GM15510 (cell line): Measurements from ENCODE around the gene EMC7.

Source experiments
- POLR2A ChIP-seq: IDR thresholded peaks from 3 replicates; pipeline ENCODE4 v1.6.1; 2011; ENCODE audit warnings: borderline replicate concordance; ENCODE audit not compliant: insufficient read length; ENCODE audit errors: extremely low read depth

Gene EMC7

DNA sequence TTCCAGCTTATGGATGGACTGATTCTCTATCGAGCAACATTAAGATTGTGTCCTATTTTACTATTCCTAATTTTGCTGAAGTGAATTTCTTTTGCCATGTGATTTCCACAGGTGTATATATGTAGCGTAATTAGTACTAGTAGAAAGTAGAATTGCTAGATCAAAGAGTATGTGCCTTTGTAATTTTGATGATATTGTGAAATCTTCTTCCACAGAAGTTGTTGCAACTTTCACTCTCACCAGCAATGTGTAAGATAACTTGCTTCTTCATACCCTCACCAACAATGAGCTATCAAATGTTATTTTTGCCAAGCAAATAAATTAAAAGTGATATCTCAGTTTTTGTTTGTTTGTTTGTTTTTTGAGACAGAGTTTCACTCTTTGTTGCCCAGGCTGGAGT, 5.7 kb upstream of the EMC7 start:
- TF ChIP-seq POLR2A: no peak

DNA sequence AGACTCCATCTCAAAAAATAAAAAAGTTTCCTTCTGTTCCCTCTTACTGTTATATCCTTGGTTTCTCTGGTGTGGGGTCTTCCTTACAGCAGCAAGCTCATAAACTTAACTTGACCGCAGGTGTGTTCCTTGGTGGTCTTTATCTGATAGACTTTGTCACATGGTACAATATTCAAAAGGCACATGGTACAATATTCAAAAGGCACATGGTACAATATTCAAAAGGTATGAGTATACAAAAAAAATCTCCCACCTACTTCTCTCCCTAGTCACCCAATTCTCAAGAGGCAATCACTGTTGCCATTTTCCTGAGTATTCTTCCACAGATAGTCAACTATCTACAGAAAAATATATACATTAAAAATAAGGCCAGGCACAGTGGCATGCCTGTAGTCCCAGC, 4.8 kb upstream of the EMC7 start:
- TF ChIP-seq POLR2A: no peak

GRCh38 chr15:34102175-34102925, 688 bp upstream of the EMC7 start:
- no peak for TF ChIP-seq POLR2A

GRCh38 chr15:34099914-34100313, 1.7 kb downstream of the EMC7 start:
- TF ChIP-seq POLR2A: no peak

GRCh38 chr15:34085746-34086145, 15.9 kb downstream of the EMC7 start:
- TF ChIP-seq POLR2A: no peak

DNA sequence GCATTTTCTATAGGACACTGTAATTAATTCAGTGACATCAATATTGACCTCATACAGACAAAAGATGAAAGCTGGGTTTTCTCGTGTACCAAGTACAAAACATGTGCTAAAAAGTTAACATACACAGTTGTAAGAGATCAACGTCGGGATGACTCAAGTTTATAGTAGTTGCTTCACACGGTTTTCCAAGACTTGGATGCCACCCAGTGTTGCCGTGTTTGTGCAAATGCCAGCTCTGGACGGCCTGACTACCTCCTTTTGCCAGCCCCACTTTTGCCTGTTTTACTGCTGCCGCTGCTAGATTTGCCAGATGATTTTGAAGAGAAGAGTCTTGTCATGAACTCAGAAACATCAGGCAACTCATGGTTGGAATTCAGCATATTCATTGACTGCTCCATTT, 17.6 kb downstream of the EMC7 start:
- no peak for TF ChIP-seq POLR2A

GRCh38 chr15:34079904-34080303, 21.8 kb downstream of the EMC7 start:
- no peak for TF ChIP-seq POLR2A

GRCh38 chr15:34078900-34079299, 22.8 kb downstream of the EMC7 start:
- TF ChIP-seq POLR2A: no peak

DNA sequence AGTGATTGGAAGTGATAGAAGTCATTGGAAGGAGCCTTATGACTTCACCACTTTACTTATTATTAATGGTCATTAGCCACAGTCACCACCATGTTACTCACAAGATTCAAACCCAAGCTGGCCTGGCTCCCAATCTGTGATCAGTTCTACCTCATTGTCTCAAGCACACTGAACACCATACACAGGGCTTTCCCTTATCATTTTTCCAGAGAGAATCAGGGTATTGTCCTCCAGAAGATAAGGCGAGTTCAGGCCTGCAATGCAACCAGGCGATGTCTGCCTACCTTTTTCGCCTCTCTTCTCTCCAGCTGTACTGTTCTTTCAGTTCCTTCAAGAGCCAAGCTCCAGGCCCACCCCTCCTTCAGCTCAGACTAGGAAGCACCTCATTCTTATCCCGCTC, 24.9 kb downstream of the EMC7 start:
- no peak for TF ChIP-seq POLR2A

DNA sequence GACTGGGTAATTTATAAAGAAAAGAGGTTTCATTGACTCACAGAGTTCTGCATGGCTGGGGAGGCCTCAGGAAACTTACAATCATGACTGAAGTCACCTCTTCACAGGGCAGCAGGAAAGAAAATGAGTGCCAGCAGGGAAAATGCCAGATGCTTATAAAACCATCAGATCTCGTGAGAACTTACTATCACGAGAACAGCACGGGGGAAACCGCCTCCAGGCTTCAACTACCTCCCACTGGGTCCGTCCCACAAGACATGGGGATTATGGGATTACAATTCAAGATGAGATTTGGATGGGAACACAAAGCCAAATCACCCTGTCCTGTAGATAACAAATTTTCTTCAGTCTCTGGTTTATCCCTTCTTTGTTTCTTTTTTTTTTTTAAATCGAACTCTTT, 31.7 kb downstream of the EMC7 start:
- TF ChIP-seq POLR2A: no peak

DNA sequence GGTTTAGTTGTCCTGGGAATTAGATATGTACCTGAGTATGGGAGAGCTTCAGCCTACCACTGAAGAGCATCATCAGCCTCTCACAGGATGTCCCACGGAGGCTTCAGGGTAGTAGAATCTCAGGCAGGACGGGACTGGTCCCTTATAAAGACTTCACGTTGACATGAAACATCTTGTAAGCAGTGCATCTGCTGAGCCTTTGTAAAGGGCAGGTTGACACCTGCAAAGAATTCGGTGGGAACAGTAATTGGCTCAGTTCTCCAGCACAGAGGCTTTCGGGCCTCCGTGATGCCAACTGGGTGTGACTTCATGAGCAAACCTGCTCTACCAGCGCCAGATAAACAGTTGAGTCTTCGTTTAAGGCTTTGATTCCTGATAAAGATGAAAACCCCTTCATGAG, 35.7 kb downstream of the EMC7 start:
- no peak for TF ChIP-seq POLR2A

DNA sequence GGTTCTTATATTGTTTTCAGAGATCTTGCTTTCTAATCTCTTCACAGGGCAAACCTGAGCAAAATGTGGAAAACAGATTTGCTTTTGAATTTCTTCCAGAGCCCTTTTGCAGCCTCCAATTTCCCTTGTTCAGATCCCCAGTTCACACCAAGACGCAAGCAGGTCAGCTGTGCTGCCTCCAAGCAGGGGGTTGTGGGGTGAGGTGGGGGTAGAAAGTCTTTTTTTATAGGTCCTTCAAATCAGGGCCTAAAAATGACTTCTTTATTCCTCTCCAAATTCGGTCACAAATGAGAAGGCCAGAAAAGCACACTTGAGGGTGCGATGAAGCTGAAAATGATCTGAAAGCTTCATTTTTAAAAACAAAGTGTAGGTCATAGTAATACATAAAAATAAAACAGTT, 36.4 kb downstream of the EMC7 start:
- TF ChIP-seq POLR2A: no peak

DNA sequence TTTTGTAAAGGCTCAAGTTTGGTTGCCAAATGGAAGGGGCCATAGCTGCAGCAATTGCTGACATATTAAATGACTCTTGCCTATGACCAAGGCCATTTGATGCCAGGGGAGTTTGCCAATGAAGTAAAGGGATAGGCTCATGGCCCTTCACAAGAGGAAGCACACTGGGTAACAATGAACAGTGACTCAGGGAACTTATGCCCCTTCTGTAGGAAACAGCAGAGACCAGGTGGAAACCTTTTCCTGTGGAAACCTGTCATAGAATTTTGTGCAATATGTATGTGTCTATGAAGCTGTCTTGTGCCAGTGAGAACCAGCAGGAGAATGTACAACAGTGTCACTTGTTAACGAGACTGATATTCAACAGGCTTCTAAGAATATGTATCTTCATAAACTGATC, 37.2 kb downstream of the EMC7 start:
- no peak for TF ChIP-seq POLR2A

- TF ChIP-seq POLR2A: no peak
Measured at GRCh38 chr15:34059946-34060345, 41.7 kb downstream of the EMC7 start.

GRCh38 chr15:34059476-34059875, 42.2 kb downstream of the EMC7 start:
- TF ChIP-seq POLR2A: no peak

DNA sequence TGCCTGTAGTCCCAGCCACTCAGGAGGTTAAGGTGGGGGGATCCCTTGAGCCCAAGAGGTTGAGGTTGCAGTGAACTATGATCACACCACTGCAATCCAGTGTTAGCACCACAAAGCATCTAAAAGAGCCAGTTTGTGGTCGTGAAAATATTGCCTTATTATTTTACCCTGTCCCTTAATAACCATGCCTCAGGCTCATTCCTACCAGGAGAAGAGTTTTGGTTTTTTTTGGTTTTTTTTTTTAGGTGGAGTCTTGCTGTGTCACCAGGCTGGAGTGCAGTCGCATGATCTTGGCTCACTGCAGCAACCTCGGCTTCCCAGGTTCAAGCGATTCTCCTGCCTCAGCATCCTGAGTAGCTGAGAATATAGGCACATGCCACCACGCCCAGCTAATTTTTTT, 44.8 kb downstream of the EMC7 start:
- TF ChIP-seq POLR2A: no peak
